ENCODE data around the gene KCNK2. TPM values are rescaled to one million over a fixed set of nuclear protein-coding genes. Genes with fewer than 3 reads are reported as not detected.
"Not testable (repeated sequence)": the region's sequence is repeated elsewhere in the genome, so short reads cannot be mapped to it uniquely, and the experiment has no call there.

KCNK2 gene
- total RNA-seq, 1 donor from 2014 or later, result not detected

GRCh38 chr1:215151841-215152549 lies 69.5 kb downstream of the KCNK2 start:
- DNase-seq (ENCODE audit: low read depth), result no peak
- H3K36me3 ChIP-seq (ENCODE audit: control insufficient read depth, insufficient read depth, low read length), result no peaks in the 10 kb centered on the region
- H3K4me3 ChIP-seq (ENCODE audit: low read depth, low read length), result no peak overlapping the region
- no peak for TF ChIP-seq CTCF (IDR thresholded peaks at IDR 0.05; ENCODE audit: insufficient read depth, low read length, poor library complexity, severe bottlenecking)
- H3K27me3 ChIP-seq (ENCODE audit: control insufficient read depth, insufficient read depth, low read length), result no peaks in the 10 kb centered on the region

- Histone ChIP-seq H3K27me3 (ENCODE audit: control insufficient read depth, insufficient read depth, low read length) (no peaks in the 10 kb centered on the region), H3K4me3 (ENCODE audit: low read depth, low read length) (no peak overlapping the region), H3K36me3 (ENCODE audit: control insufficient read depth, insufficient read depth, low read length) (no peaks in the 10 kb centered on the region)
- no peak for TF ChIP-seq CTCF (IDR thresholded peaks at IDR 0.05; ENCODE audit: insufficient read depth, low read length, poor library complexity, severe bottlenecking)
- DNase-seq (ENCODE audit: low read depth), result no peak
Observed at GRCh38 chr1:215156232-215156631, 73.7 kb downstream of the KCNK2 start.

GRCh38 chr1:215160351-215160750 lies 77.8 kb downstream of the KCNK2 start:
- no peak for DNase-seq (ENCODE audit: low read depth)
- Histone ChIP-seq H3K36me3 (ENCODE audit: control insufficient read depth, insufficient read depth, low read length) (no peaks in the 10 kb centered on the region), H3K4me3 (ENCODE audit: low read depth, low read length) (no peak overlapping the region), H3K27me3 (ENCODE audit: control insufficient read depth, insufficient read depth, low read length) (no peaks in the 10 kb centered on the region)
- TF ChIP-seq CTCF (IDR thresholded peaks at IDR 0.05; ENCODE audit: insufficient read depth, low read length, poor library complexity, severe bottlenecking), result no peak

GRCh38 chr1:215163144-215163543 lies 80.6 kb downstream of the KCNK2 start:
- DNase-seq (ENCODE audit: low read depth); H3K36me3 ChIP-seq (ENCODE audit: control insufficient read depth, insufficient read depth, low read length); H3K27me3 ChIP-seq (ENCODE audit: control insufficient read depth, insufficient read depth, low read length); H3K4me3 ChIP-seq (ENCODE audit: low read depth, low read length): not testable (repeated sequence)

GRCh38 chr1:215166886-215167285 lies 84.3 kb downstream of the KCNK2 start:
- Histone ChIP-seq H3K27me3 (ENCODE audit: control insufficient read depth, insufficient read depth, low read length) (no peaks in the 10 kb centered on the region), H3K4me3 (ENCODE audit: low read depth, low read length) (no peak overlapping the region), H3K36me3 (ENCODE audit: control insufficient read depth, insufficient read depth, low read length) (no peaks in the 10 kb centered on the region)
- DNase-seq (ENCODE audit: low read depth), result no peak
- no peak for TF ChIP-seq CTCF (IDR thresholded peaks at IDR 0.05; ENCODE audit: insufficient read depth, low read length, poor library complexity, severe bottlenecking)

- no peak for DNase-seq (ENCODE audit: low read depth)
- Histone ChIP-seq H3K4me3 (ENCODE audit: low read depth, low read length) (no peak overlapping the region), H3K36me3 (ENCODE audit: control insufficient read depth, insufficient read depth, low read length) (no peaks in the 10 kb centered on the region), H3K27me3 (ENCODE audit: control insufficient read depth, insufficient read depth, low read length) (no peaks in the 10 kb centered on the region)
- TF ChIP-seq CTCF (IDR thresholded peaks at IDR 0.05; ENCODE audit: insufficient read depth, low read length, poor library complexity, severe bottlenecking), result no peak
Observed at GRCh38 chr1:215181518-215181917, 99.0 kb downstream of the KCNK2 start.

Data from kidney epithelial cell (primary cell).